HEK293T (cell line): ENCODE data around the gene ZBTB42.

Source experiments
- CTCF ChIA-PET: fragments of 350-600 bp; formaldehyde crosslinking; extraction: SDS; loops from one replicate; lab custom pipeline; 2021; ENCODE audit warnings: antibody characterized with exemption, inconsistent platforms; lab: Yijun Ruan, JAX
- POLR2A ChIA-PET: fragments of 350-600 bp; formaldehyde crosslinking; extraction: SDS; loops from one replicate; lab custom pipeline; 2020; ENCODE audit warnings: antibody characterized with exemption, inconsistent platforms; lab: Yijun Ruan, JAX
- DNase-seq: peaks from one replicate; pipeline ENCODE4 v3.0.0; 2012; ENCODE audit warnings: mixed read lengths; ENCODE audit errors: extremely low spot score
- ARNT ChIP-seq: fragments of 450-650 bp; IDR thresholded peaks from 2 replicates; pipeline ENCODE4 v1.6.1; 2017; ENCODE audit warnings: mild to moderate bottlenecking
- BHLHE40 ChIP-seq: fragments of 450-650 bp; IDR thresholded peaks from 2 replicates; pipeline ENCODE4 v1.6.1; 2016; ENCODE audit warnings: mild to moderate bottlenecking, moderate library complexity, borderline replicate concordance
- CTBP1 ChIP-seq: fragments of 450-650 bp; IDR thresholded peaks from 2 replicates; pipeline ENCODE4 v1.6.1; 2016; ENCODE audit warnings: borderline replicate concordance
- ELF4 ChIP-seq: fragments of 450-650 bp; IDR thresholded peaks from 2 replicates; pipeline ENCODE4 v1.6.1; 2017; ENCODE audit warnings: antibody characterized with exemption
- FOXA1 ChIP-seq: fragments of 450-650 bp; IDR thresholded peaks from 2 replicates; pipeline ENCODE4 v1.6.1; 2016; ENCODE audit warnings: mild to moderate bottlenecking
- FOXK2 ChIP-seq: fragments of 450-650 bp; IDR thresholded peaks from 2 replicates; pipeline ENCODE4 v1.6.1; 2016; ENCODE audit warnings: mild to moderate bottlenecking
- FOXM1 ChIP-seq: fragments of 450-650 bp; IDR thresholded peaks from 2 replicates; pipeline ENCODE4 v1.6.1; 2017; ENCODE audit warnings: mild to moderate bottlenecking, borderline replicate concordance
- HDGF ChIP-seq: fragments of 450-650 bp; IDR thresholded peaks from 2 replicates; pipeline ENCODE4 v1.6.1; 2017; ENCODE audit warnings: antibody characterized with exemption, borderline replicate concordance
- L3MBTL2 ChIP-seq: fragments of 450-650 bp; conservative IDR thresholded peaks from 2 replicates; pipeline ENCODE4 v1.6.1; 2016; ENCODE audit warnings: mild to moderate bottlenecking
- LEF1 ChIP-seq: fragments of 450-650 bp; IDR thresholded peaks from 2 replicates; pipeline ENCODE4 v1.6.1; 2017; ENCODE audit warnings: mild to moderate bottlenecking, borderline replicate concordance
- NFRKB ChIP-seq: fragments of 450-650 bp; IDR thresholded peaks from 2 replicates; pipeline ENCODE4 v1.6.1; 2016; ENCODE audit warnings: mild to moderate bottlenecking, moderate library complexity
- PKNOX1 ChIP-seq: fragments of 450-650 bp; IDR thresholded peaks from 2 replicates; pipeline ENCODE4 v1.6.1; 2016
- SP1 ChIP-seq: fragments of 450-650 bp; IDR thresholded peaks from 2 replicates; pipeline ENCODE4 v1.6.1; 2017
- SUZ12 ChIP-seq: fragments of 450-650 bp; IDR thresholded peaks from 2 replicates; pipeline ENCODE4 v1.6.1; 2016; ENCODE audit warnings: mild to moderate bottlenecking
- TARDBP ChIP-seq: fragments of 450-650 bp; IDR thresholded peaks from 2 replicates; pipeline ENCODE4 v1.6.1; 2016
- ZNF384 ChIP-seq: fragments of 450-650 bp; IDR thresholded peaks from 2 replicates; pipeline ENCODE4 v1.6.1; 2016

Gene ZBTB42

GRCh38 chr14:104804481-104805325 lies 3.8 kb downstream of the ZBTB42 start:
- CTCF ChIA-PET, result no interaction called here
- POLR2A ChIA-PET, result no interaction called here
- TF ChIP-seq SUZ12 (no peak), TARDBP (no peak), BHLHE40 (no peak), ELF4 (no peak), HDGF (no peak), ARNT (no peak), NFRKB (no peak)

GRCh38 chr14:104805326-104805678 lies 4.4 kb downstream of the ZBTB42 start:
- TF ChIP-seq LEF1, result no peak
- no peak for TF ChIP-seq FOXM1
- no peak for TF ChIP-seq ARNT
- TF ChIP-seq TARDBP, result no peak
- TF ChIP-seq FOXA1, result no peak
- no peak for TF ChIP-seq BHLHE40
- no peak for TF ChIP-seq SUZ12
- no peak for TF ChIP-seq L3MBTL2
- TF ChIP-seq PKNOX1, result no peak
- TF ChIP-seq HDGF, result no peak
- no peak for TF ChIP-seq NFRKB
- peak; percentile 39 for DNase-seq
- CTCF ChIA-PET, result no interaction called here

More at GRCh38 chr14:104804481-104805325, 3.8 kb downstream of the ZBTB42 start:
- DNase-seq, result no peak

DNA sequence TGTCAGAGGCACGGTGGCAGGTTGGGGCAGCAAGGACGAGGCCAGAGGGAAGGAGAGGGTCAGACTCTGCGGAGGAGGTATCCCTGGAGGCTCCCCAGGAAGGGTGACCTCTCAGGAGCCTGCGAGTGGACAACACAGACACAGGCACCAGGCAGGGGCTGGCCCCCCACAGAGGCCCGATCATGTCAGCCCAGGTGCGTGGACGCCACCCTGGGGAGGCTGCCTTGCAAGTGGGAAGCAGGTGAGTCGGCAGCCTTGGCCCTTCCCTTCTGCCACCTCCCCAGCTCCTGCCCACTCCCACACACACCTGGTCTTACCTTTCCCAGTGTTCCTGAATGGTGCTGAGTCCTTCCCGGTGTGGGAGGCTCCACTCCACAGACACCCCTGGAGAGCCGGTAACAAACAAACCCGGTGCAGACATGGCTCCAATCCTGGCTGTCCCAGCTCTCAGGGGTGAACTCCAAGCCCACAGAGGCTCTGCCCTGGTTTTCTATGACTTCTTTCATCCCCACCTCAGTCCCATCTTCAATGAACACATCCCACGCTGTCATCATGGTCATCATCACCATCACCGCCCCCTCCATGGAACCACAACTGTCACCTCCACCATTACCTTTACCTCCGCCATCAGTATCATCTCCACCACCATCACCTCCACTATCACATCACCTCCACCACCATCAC lies 5.2 kb downstream of the ZBTB42 start:
- ChIA-PET POLR2A (no interaction called here), CTCF (no interaction called here)
- TF ChIP-seq HDGF (no peak), LEF1 (no peak)
- DNase-seq, result no peak

More at GRCh38 chr14:104805326-104805678, 4.4 kb downstream of the ZBTB42 start:
- POLR2A ChIA-PET, result no interaction called here

GRCh38 chr14:104806625-104807465 lies 5.9 kb downstream of the ZBTB42 start:
- POLR2A ChIA-PET, result no interaction called here
- TF ChIP-seq FOXM1, result no peak
- no peak for TF ChIP-seq FOXK2
- no peak for TF ChIP-seq FOXA1
- no peak for TF ChIP-seq SUZ12
- TF ChIP-seq L3MBTL2, result no peak
- TF ChIP-seq SP1, result no peak
- TF ChIP-seq LEF1, result no peak
- TF ChIP-seq NFRKB, result no peak
- no peak for TF ChIP-seq CTBP1
- no peak for TF ChIP-seq BHLHE40
- no peak for TF ChIP-seq HDGF
- TF ChIP-seq TARDBP, result no peak
- no peak for TF ChIP-seq ZNF384
- TF ChIP-seq ELF4, result no peak
- no peak for TF ChIP-seq PKNOX1
- no peak for TF ChIP-seq ARNT

GRCh38 chr14:104808456-104808855 lies 7.6 kb downstream of the ZBTB42 start:
- CTCF ChIA-PET, result no interaction called here
- POLR2A ChIA-PET, result no interaction called here
- no peak for DNase-seq
- TF ChIP-seq CTBP1 (no peak), NFRKB (no peak), ARNT (no peak), ELF4 (no peak), FOXM1 (no peak), SP1 (no peak), L3MBTL2 (no peak), PKNOX1 (no peak), HDGF (no peak), LEF1 (no peak), TARDBP (no peak), FOXK2 (no peak), FOXA1 (no peak), BHLHE40 (no peak), SUZ12 (no peak), ZNF384 (no peak)

More at GRCh38 chr14:104806625-104807465, 5.9 kb downstream of the ZBTB42 start:
- no peak for DNase-seq
- CTCF ChIA-PET, result no interaction called here
